Activated CD8-positive, alpha-beta T cell treated with anti-CD3 and anti-CD28 coated beads for 36 hours (primary cell): Measurements from ENCODE around the gene OR2A5. TPM values are rescaled to one million over a fixed set of nuclear protein-coding genes. Genes with fewer than 3 reads are reported as not detected.

Experiments used
- ATAC-seq: fragments of 200-7000 bp; cut with Tn5 transposase; one replicate; pipeline ENCODE4 v1.10.0; 2021; ENCODE audit warnings: mild to moderate bottlenecking, moderate library complexity
- CTCF ChIA-PET: fragments of 350-600 bp; sonication (Branson Sonifier 250); formaldehyde crosslinking; loops from one replicate; lab custom pipeline; 2021; ENCODE audit warnings: antibody characterized with exemption; lab: Charles Lee
- POLR2A ChIA-PET: fragments of 350-600 bp; sonication (Branson Sonifier 250); formaldehyde crosslinking; loops from one replicate; lab custom pipeline; 2021; ENCODE audit warnings: antibody characterized with exemption; lab: Charles Lee
- DNase-seq: peaks from one replicate; pipeline ENCODE4 v3.0.0-alpha.2; 2020
- H3K27ac Mint-ChIP-seq: one replicate; pipeline ENCODE4 v1.8.0; 2021; ENCODE audit warnings: mild to moderate bottlenecking, mixed read lengths
- H3K27me3 Mint-ChIP-seq: one replicate; pipeline ENCODE4 v1.8.0; 2021; ENCODE audit warnings: mixed read lengths
- H3K36me3 Mint-ChIP-seq: one replicate; pipeline ENCODE4 v1.8.0; 2021; ENCODE audit warnings: low read depth, mixed read lengths
- H3K4me1 Mint-ChIP-seq: one replicate; pipeline ENCODE4 v1.8.0; 2021; ENCODE audit warnings: low read depth, mixed read lengths
- H3K4me3 Mint-ChIP-seq: one replicate; pipeline ENCODE4 v1.8.0; 2021; ENCODE audit warnings: mild to moderate bottlenecking, moderate library complexity, mixed read lengths
- H3K9me3 Mint-ChIP-seq: one replicate; pipeline ENCODE4 v1.8.0; 2021; ENCODE audit warnings: mixed read lengths
- CTCF ChIP-seq: fragments of 200-600 bp; IDR thresholded peaks from one replicate; pipeline ENCODE4 v1.8.0; 2022; ENCODE audit warnings: antibody characterized with exemption, mild to moderate bottlenecking
- intact Hi-C: fragments of 100-400 bp; cut with micrococcal nuclease; formaldehyde crosslinking; loops from one replicate; pipeline ENCODE4 v1.10.0; 2022
- total RNA-seq, 2 experiments: library from RNA; stranded (reverse); gene quantifications; one replicate each; pipeline ENCODE4 v1.2.3, GENCODE V29; 2021

The OR2A5 gene
- total RNA-seq = not detected

- Mint-ChIP-seq H3K9me3 (no peaks in the 10 kb centered on the region), H3K27me3 (peaks cover 10% of the 10 kb centered on the region), H3K4me1 (no peaks in the 10 kb centered on the region), H3K36me3 (no peaks in the 10 kb centered on the region), H3K27ac (no peak within 1 kb of the TSS), H3K4me3 (no peak within 1 kb of the TSS)
- ChIA-PET POLR2A (no interaction called here), CTCF (no interaction called here)
- intact Hi-C loops = no loop called here
- no peak for TF ChIP-seq CTCF
- ATAC-seq (no peak), DNase-seq (no peak)
Measured at GRCh38 chr7:144048648-144049047, at the start of gene OR2A5. Gene OR2A5 (plus strand): TSS chr7:144048948. CDS start chr7:144050402, 1,454 bp downstream.

- H3K4me1 Mint-ChIP-seq = no peaks in the 10 kb centered on the region
- ChIA-PET CTCF (no interaction called here), POLR2A (no interaction called here)
- no peak for TF ChIP-seq CTCF
- no peaks in the 10 kb centered on the region for H3K9me3 Mint-ChIP-seq
- ATAC-seq = no peak
- H3K4me3 Mint-ChIP-seq = no peak within 1 kb of the TSS
- H3K36me3 Mint-ChIP-seq = no peaks in the 10 kb centered on the region
- peaks cover under 1% of the 10 kb centered on the region for H3K27me3 Mint-ChIP-seq
- no peak within 1 kb of the TSS for H3K27ac Mint-ChIP-seq
- intact Hi-C loops = no loop called here
- no peak for DNase-seq
Measured at GRCh38 chr7:144000020-144000419, 48.7 kb upstream of the OR2A5 start, which contains the start of gene OR6B1. Gene OR6B1 (plus strand): TSS chr7:144000320. CDS start chr7:144003997, 3,677 bp downstream.

- ATAC-seq (no peak), DNase-seq (no peak)
- no peaks in the 10 kb centered on the region for H3K4me1 Mint-ChIP-seq
- CTCF ChIA-PET = interaction anchor here (1.3 kb wide), 1 partner anchor 126 kb away, joined by 4 read pairs; no protein-coding TSS in a partner anchor
- H3K9me3 Mint-ChIP-seq = no peaks in the 10 kb centered on the region
- intact Hi-C loops = no loop called here
- POLR2A ChIA-PET = no interaction called here
- no peaks in the 10 kb centered on the region for H3K36me3 Mint-ChIP-seq
- H3K27ac Mint-ChIP-seq = no peak overlapping the region
- no peak for TF ChIP-seq CTCF
- H3K4me3 Mint-ChIP-seq = no peak overlapping the region
- H3K27me3 Mint-ChIP-seq = no peaks in the 10 kb centered on the region
Measured at GRCh38 chr7:144001543-144001942, 47.2 kb upstream of the OR2A5 start.

- no peak for ATAC-seq
- no peak overlapping the region for H3K27ac Mint-ChIP-seq
- no peaks in the 10 kb centered on the region for H3K36me3 Mint-ChIP-seq
- intact Hi-C loops = no loop called here
- H3K4me3 Mint-ChIP-seq = no peak overlapping the region
- POLR2A ChIA-PET = no interaction called here
- DNase-seq = no peak
- H3K9me3 Mint-ChIP-seq = peaks cover 3% of the 10 kb centered on the region
- CTCF ChIA-PET = no interaction called here
- H3K4me1 Mint-ChIP-seq = no peaks in the 10 kb centered on the region
- H3K27me3 Mint-ChIP-seq = peaks cover 5% of the 10 kb centered on the region
- TF ChIP-seq CTCF = no peak
Measured at GRCh38 chr7:144004703-144005102, 44.0 kb upstream of the OR2A5 start.

GRCh38 chr7:144006029-144006691 lies 42.6 kb upstream of the OR2A5 start:
- H3K36me3 Mint-ChIP-seq = no peaks in the 10 kb centered on the region
- peaks cover 6% of the 10 kb centered on the region for H3K9me3 Mint-ChIP-seq
- H3K4me3 Mint-ChIP-seq = no peak overlapping the region
- DNase-seq (no peak), ATAC-seq (no peak)
- CTCF ChIA-PET = no interaction called here
- intact Hi-C loops = no loop called here
- peaks cover 5% of the 10 kb centered on the region for H3K27me3 Mint-ChIP-seq
- no peak for TF ChIP-seq CTCF
- no peak overlapping the region for H3K27ac Mint-ChIP-seq
- H3K4me1 Mint-ChIP-seq = no peaks in the 10 kb centered on the region
- POLR2A ChIA-PET = interaction anchor here (0.6 kb wide), 1 partner anchor 10 kb away, joined by 3 read pairs; no protein-coding TSS in a partner anchor
